Heart right ventricle (tissue), 16 donors: ENCODE measurements around the gene MECR. TPM values are rescaled to one million over a fixed set of nuclear protein-coding genes. Genes with fewer than 3 reads are reported as not detected.

ENCODE experiments used
- ATAC-seq, 8 donors: fragments of 200-7000 bp; cut with Tn5 transposase; one replicate each; pipeline ENCODE4 v1.9.1; 2020; ENCODE audit warnings: mild to moderate bottlenecking in 8 of 8, moderate library complexity in 8 of 8, moderate number of reproducible peaks in 1 of 8
- DNase-seq, 2 donors: peaks; one replicate each; pipeline ENCODE4 v3.0.0-alpha.2; 2020
- H3K27ac ChIP-seq, 10 donors: fragments of 200-600 bp; sonication (generic) in 2 of 10; one replicate each; pipeline versions ENCODE4 v1.5.0 to v1.8.0; 2020 to 2022; ENCODE audit warnings: mild to moderate bottlenecking in 3 of 10
- H3K27me3 ChIP-seq, 7 donors: fragments of 200-600 bp; one replicate each; pipeline ENCODE4 v1.8.0; 2021 to 2022; ENCODE audit warnings: mild to moderate bottlenecking in 2 of 7
- H3K36me3 ChIP-seq, 9 donors: fragments of 200-600 bp; sonication (generic) in 1 of 9; one replicate each; pipeline versions ENCODE4 v1.5.0 to v1.8.0; 2020 to 2022; ENCODE audit warnings: mild to moderate bottlenecking in 2 of 9
- H3K4me1 ChIP-seq, 9 donors: fragments of 200-600 bp; sonication (generic) in 1 of 9; one replicate each; pipeline versions ENCODE4 v1.5.0 to v1.8.0; 2020 to 2022; ENCODE audit warnings: mild to moderate bottlenecking in 4 of 9
- H3K4me3 ChIP-seq, 10 donors: fragments of 200-600 bp; sonication (generic) in 2 of 10; one replicate each; pipeline versions ENCODE4 v1.5.0 to v1.8.0; 2020 to 2022; ENCODE audit warnings: mild to moderate bottlenecking in 7 of 10, moderate library complexity in 2 of 10
- H3K9me3 ChIP-seq, 11 donors: fragments of 200-600 bp in 10 of 11; sonication (generic) in 2 of 11; one replicate each; pipeline versions ENCODE4 v1.5.0 to v1.8.0; 2013 to 2022; ENCODE audit warnings: mild to moderate bottlenecking in 2 of 11, control low read depth in 1 of 11, moderate library complexity in 1 of 11
- WGBS, 2 donors: extraction: QIAGEN DNeasy Blood & Tissue Kit; methylation state at CpG; one replicate each; pipeline ENCODE4 v1.1.7; 2013; ENCODE audit warnings: inconsistent platforms in 1 of 2; 5-methylcytosine and 5-hydroxymethylcytosine counted together
- intact Hi-C, 10 donors: fragments of 100-400 bp; cut with DNase I; formaldehyde crosslinking; loops; one replicate each; pipeline versions ENCODE4 v1.11.1 to v1.14.2; 2022
- polyA plus RNA-seq, 2 donors: library from polyadenylated mRNA; stranded (reverse); fragments of 200-250 nt; gene quantifications; one replicate each; pipeline ENCODE4 v1.2.3, GENCODE V29; 2013
- total RNA-seq, 10 donors: library from RNA; stranded (reverse); fragmentation: NEBNext Ultra II Directional in 3 of 10; extraction: Animal tissue kit (Norgen Biotek cat#: 25700) in 3 of 10; gene quantifications; one replicate each; pipeline versions ENCODE4 v1.2.1 to v1.2.4, GENCODE V29; 2021 to 2023
- TF ChIP-seq, protein P1 (sequence below), 9 donors: fragments of 200-600 bp; sonication (generic) in 2 of 9; IDR thresholded peaks; one replicate each; pipeline versions ENCODE4 v1.5.0 to v1.8.0; 2021 to 2022; ENCODE audit warnings: antibody characterized with exemption in 9 of 9, mild to moderate bottlenecking in 5 of 9, moderate library complexity in 1 of 9
- donor health status: Arrhythmogenic right ventricular cardiomyopathy.
- donor health status: ischemic (EF 13 %, LVEDD 7.1; RV severe dilation, severe dysfunction).
- donor health status: healthy with polysubstance abuse.
- donor health status: DM: no; HTN: yes; CAD: no.
- donor health status: DM: no; HTN: no; CAD: no.
- donor health status: ischemic (EF 25% LVEDD 6.9; RV normal size, moderate dysfunction).
- donor health status: ischemic (EF 25% LVEDD 5.7; RV mildly dilated, moderate dysfunction).
- donor health status: healthy.
- donor health status: DM: yes; HTN: yes; CAD: no.
- donor health status: Ischemic cardiomyopathy.
- donor health status: ischemic (EF 35%, LVEDD 5.7; RV mildly dilated, moderate dysfunction).
- donor health status: nonischemic (EF 11% LVEDD 7.7; RV severe dilation, severe dysfunction).
- donor health status: DM: yes; HTN: yes; CAD: no.
- donor health status: PGD.
- donor health status: ischemic (EF 29% LVEDD 5.4; RV normal size, mild dysfunction).
- donor health status: nonischemic (EF 23%, LVEDD 6.1; RV moderate dilation, normal function).

MECR gene
- total and polyA plus RNA-seq, 12 donors: 27.8 to 45.6 (median 38.7) TPM

DNA sequence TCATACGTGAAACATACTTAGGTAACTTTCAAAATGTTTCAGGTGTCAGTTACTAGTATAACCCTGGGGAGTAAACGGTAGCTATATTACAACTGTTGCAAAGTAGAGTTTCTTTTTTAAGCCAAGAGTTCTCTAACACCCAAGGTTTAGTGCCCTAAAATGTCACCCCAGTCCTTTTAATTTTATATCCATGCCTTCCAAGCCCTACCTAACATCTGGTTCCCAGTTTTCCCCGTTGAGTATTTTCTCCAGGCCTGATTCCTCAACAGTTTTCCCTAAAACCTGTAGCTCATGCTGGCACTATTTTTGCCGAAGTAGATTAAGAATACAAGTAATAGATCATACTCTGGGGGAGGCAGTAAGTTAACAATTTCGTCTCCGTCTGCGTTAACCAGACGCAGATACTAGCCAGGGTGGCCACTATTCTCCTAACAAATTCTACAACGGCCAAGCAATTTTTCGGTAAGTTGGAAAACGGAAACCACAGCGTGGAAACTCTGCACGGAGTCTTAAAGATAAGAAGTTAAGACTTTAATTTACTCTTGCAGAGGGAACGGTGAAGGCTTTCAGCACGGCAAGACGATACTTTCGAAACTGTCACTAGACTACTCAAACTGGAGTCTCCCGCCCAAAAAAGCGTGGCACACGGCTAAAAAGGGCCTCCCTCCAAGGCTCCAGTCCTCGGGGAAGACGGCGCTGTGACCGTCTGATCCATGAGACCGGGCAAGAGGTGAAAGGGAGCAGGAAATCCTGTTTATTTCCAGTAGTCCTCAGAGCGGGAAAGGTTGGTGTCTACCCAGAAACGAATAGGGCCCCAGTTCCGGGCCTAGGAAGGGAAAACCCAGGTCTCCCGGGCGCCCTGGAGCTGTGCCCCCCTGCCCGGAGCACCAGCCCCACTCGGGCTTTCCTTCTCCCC, 50.0 kb downstream of the MECR start:
- Histone ChIP-seq H3K36me3 (peaks cover 0 to 16% (median 0%) of the 10 kb centered on the region in 9 donors), H3K27me3 (no peaks in the 10 kb centered on the region), H3K4me1 (peaks cover 2 to 63% (median 52%) of the 10 kb centered on the region in 9 donors)

DNA sequence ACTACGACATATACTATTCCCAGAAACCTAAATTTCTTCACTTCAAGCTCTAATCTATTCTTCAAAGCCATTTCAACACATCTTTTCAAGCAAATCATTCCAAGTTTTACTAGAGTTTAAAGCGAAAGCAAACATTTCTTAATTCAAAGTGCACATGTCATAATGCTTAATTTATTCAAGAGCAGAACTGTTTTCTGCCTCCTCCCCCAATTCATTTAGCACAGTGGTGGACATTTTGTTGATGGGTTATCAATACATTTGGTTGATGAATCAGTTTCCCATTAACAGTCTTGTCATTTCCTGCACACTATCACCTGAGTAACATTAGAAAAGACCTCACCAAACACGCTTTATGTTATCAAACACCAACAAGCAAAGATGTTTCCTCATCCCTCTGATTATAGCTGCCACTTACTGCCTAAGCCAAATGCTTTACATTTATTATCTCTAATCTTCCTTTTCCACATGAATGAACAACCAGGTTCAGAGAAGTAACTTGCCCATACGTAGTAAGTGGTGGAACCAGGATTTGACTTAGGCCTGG, 51.0 kb downstream of the MECR start:
- Histone ChIP-seq H3K9me3 (no peaks in the 10 kb centered on the region), H3K27me3 (no peaks in the 10 kb centered on the region), H3K36me3 (peaks cover 0 to 16% (median 0%) of the 10 kb centered on the region in 9 donors), H3K27ac (peak overlapping the region in 6 of 10 donors; percentile 100), H3K4me3 (peak overlapping the region in 9 of 10 donors; percentile 83 to 99 (median 92)), H3K4me1 (peaks cover 2 to 64% (median 52%) of the 10 kb centered on the region in 9 donors)
- no peak for DNase-seq
- intact Hi-C loops: loop anchor here in 6 of 10 donors (2.0 to 10.0 kb wide), 4 partner anchors 55 to 537 kb away; partner anchors contain the start of genes TMEM200B (in 6 of the 6) and TAF12 (in 1 of the 6)
- 10 to 13% methylated on average over 4 of the region's 4 CpGs for WGBS, 2 donors
- no peak for ATAC-seq
- TF ChIP-seq, protein P1, sequence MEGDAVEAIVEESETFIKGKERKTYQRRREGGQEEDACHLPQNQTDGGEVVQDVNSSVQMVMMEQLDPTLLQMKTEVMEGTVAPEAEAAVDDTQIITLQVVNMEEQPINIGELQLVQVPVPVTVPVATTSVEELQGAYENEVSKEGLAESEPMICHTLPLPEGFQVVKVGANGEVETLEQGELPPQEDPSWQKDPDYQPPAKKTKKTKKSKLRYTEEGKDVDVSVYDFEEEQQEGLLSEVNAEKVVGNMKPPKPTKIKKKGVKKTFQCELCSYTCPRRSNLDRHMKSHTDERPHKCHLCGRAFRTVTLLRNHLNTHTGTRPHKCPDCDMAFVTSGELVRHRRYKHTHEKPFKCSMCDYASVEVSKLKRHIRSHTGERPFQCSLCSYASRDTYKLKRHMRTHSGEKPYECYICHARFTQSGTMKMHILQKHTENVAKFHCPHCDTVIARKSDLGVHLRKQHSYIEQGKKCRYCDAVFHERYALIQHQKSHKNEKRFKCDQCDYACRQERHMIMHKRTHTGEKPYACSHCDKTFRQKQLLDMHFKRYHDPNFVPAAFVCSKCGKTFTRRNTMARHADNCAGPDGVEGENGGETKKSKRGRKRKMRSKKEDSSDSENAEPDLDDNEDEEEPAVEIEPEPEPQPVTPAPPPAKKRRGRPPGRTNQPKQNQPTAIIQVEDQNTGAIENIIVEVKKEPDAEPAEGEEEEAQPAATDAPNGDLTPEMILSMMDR (IDR thresholded peaks at IDR 0.05): no peak

More for the DNA sequence above, 50.0 kb downstream of the MECR start:
- H3K27ac ChIP-seq: peak overlapping the region; percentile 99 to 100 (median 100)
- TF ChIP-seq, protein P1 (IDR thresholded peaks at IDR 0.05): no peak
- intact Hi-C loops: loop anchor here in 5 of 10 donors (2.0 to 5.0 kb wide), 3 partner anchors 58 to 538 kb away; partner anchors contain the start of genes TMEM200B (in 5 of the 5) and TAF12 (in 1 of the 5)
- no peaks in the 10 kb centered on the region for H3K9me3 ChIP-seq
- ATAC-seq (peak; percentile 19 to 61 (median 36)), DNase-seq (no peak)
- peak overlapping the region; percentile 83 to 99 (median 91) for H3K4me3 ChIP-seq
- WGBS, 2 donors: 0 to 1% methylated on average over 32 of the region's 32 CpGs

DNA sequence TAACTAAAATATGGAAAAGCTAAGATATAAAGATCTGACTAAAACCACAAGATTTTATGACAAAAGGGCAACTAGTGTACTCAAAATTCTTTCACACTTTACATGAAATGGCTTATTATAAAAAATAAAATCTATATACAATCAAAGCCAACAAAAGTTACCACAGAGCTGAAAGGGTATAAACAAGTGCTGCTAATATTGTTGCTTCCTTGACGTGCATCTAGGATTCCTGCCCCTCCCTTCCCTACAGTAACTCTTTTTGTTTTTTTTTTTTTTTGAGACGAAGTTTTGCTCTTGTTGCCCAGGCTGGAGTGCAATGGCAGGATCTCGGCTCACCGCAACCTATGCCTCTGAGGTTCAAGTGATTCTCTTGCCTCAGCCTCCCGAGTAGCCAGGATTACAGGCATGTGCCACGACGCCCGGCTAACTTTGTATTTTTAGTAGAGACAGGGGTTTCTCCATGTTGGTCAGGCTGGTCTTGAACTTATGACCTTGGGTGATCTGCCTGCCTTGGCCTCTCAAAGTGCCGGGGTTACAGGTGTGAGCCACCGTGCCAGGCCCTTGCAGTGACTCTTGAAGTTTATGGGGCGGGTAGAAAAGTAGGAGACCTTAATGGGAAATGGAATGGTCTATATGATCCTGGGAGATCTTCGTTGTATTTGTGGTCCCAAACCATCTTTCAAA, 53.6 kb downstream of the MECR start:
- WGBS, 2 donors: 62 to 71% methylated on average over 12 of the region's 12 CpGs
- H3K36me3 ChIP-seq: peaks cover 0 to 28% (median 0%) of the 10 kb centered on the region in 9 donors
- no peaks in the 10 kb centered on the region for H3K27me3 ChIP-seq
- peaks cover 2 to 66% (median 54%) of the 10 kb centered on the region in 9 donors for H3K4me1 ChIP-seq
- TF ChIP-seq, protein P1 (IDR thresholded peaks at IDR 0.05): no peak
- ATAC-seq (no peak), DNase-seq (no peak)
- no peak overlapping the region for H3K4me3 ChIP-seq
- H3K27ac ChIP-seq: peak overlapping the region in 9 of 10 donors; percentile 21 to 61 (median 37)
- intact Hi-C loops: loop anchor here in 1 of 10 donors (10.0 kb wide), 1 partner anchor 52 kb away; the partner anchor contains the start of gene TMEM200B
- no peaks in the 10 kb centered on the region for H3K9me3 ChIP-seq
